ENCODE measurements around the gene PLOD1.

PLOD1 gene

GRCh38 chr1:11946647-11947046 is 12.1 kb downstream of the PLOD1 start:
- Histone ChIP-seq H3K9me3 (ENCODE audit: control insufficient read depth, insufficient read depth, low read length) (no peaks in the 10 kb centered on the region), H3K4me1 (ENCODE audit: control insufficient read depth, insufficient read depth, low read length) (no peaks in the 10 kb centered on the region), H3K4me3 (ENCODE audit: low read depth, low read length) (no peak overlapping the region), H3K36me3 (ENCODE audit: control insufficient read depth, insufficient read depth, low read length) (peaks cover 10% of the 10 kb centered on the region), H3K27me3 (ENCODE audit: control insufficient read depth, insufficient read depth, low read length) (no peaks in the 10 kb centered on the region), H3K9ac (ENCODE audit: low read depth, low read length) (no peak overlapping the region)

DNA sequence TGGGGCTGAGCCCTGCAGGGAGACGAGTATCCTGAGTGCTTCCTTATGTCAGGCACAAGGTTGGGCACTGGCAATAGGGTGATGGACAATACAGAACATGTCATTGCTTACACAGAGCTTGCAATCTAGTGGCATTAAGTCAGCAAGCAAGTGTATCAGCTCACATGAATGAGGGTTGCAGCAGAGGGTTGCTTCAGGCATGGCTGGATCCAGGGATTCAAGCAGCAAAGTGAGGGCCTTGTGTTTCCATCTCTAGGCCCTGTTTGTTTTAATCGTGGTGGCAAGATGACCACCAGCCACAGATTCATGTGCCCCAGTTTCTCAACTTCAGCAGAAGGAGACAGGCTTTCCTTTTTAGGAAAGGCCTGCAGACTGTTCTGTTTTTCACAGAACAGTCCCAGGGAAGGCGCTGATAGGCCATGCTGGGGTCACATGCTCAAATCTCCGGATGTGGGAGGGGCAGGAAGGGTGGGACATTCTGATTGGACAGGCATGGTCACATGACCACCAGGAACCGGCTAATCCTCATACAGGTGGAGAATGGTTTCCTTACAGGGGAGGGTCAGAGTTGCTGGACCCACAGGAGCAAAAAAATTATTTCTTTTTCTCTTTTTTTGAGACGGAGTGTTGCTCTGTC is 14.4 kb downstream of the PLOD1 start:
- Histone ChIP-seq H3K36me3 (ENCODE audit: control insufficient read depth, insufficient read depth, low read length) (peaks cover 10% of the 10 kb centered on the region), H3K27me3 (ENCODE audit: control insufficient read depth, insufficient read depth, low read length) (no peaks in the 10 kb centered on the region), H3K4me1 (ENCODE audit: control insufficient read depth, insufficient read depth, low read length) (no peaks in the 10 kb centered on the region), H3K9ac (ENCODE audit: low read depth, low read length) (no peak overlapping the region), H3K9me3 (ENCODE audit: control insufficient read depth, insufficient read depth, low read length) (no peaks in the 10 kb centered on the region), H3K4me3 (ENCODE audit: low read depth, low read length) (no peak overlapping the region)

- no peaks in the 10 kb centered on the region for H3K4me1 ChIP-seq (ENCODE audit: control insufficient read depth, insufficient read depth, low read length)
- H3K9me3 ChIP-seq (ENCODE audit: control insufficient read depth, insufficient read depth, low read length), result no peaks in the 10 kb centered on the region
- no peak overlapping the region for H3K9ac ChIP-seq (ENCODE audit: low read depth, low read length)
- H3K4me3 ChIP-seq (ENCODE audit: low read depth, low read length), result no peak overlapping the region
- peaks cover 14% of the 10 kb centered on the region for H3K36me3 ChIP-seq (ENCODE audit: control insufficient read depth, insufficient read depth, low read length)
- no peaks in the 10 kb centered on the region for H3K27me3 ChIP-seq (ENCODE audit: control insufficient read depth, insufficient read depth, low read length)
Measured at GRCh38 chr1:11951901-11952300, 17.4 kb downstream of the PLOD1 start.

GRCh38 chr1:11952455-11953109 is 18.1 kb downstream of the PLOD1 start:
- Histone ChIP-seq H3K9me3 (ENCODE audit: control insufficient read depth, insufficient read depth, low read length) (no peaks in the 10 kb centered on the region), H3K4me1 (ENCODE audit: control insufficient read depth, insufficient read depth, low read length) (no peaks in the 10 kb centered on the region), H3K4me3 (ENCODE audit: low read depth, low read length) (no peak overlapping the region), H3K9ac (ENCODE audit: low read depth, low read length) (no peak overlapping the region), H3K36me3 (ENCODE audit: control insufficient read depth, insufficient read depth, low read length) (peaks cover 17% of the 10 kb centered on the region), H3K27me3 (ENCODE audit: control insufficient read depth, insufficient read depth, low read length) (no peaks in the 10 kb centered on the region)

DNA sequence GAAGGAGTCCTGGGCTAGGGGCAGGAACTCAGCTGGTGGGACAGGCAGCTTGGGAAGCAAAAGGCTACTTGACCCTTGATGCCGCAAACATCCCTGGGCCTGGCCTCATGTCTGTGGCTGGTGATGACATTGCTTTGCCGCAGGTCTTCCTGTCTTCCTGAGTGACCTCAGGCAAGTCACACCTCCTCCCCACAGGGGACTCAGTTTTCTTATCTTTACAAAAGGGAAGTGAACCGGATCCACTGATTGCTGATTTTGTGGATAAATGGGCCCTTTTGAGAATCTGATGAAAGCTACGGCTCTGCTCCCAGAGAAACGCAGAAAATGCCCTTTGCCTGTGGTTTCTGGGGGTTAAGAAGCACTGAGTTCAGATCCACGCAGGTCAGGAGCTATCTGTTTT is 20.7 kb downstream of the PLOD1 start:
- Histone ChIP-seq H3K4me3 (ENCODE audit: low read depth, low read length) (no peak overlapping the region), H3K4me1 (ENCODE audit: control insufficient read depth, insufficient read depth, low read length) (no peaks in the 10 kb centered on the region), H3K27me3 (ENCODE audit: control insufficient read depth, insufficient read depth, low read length) (no peaks in the 10 kb centered on the region), H3K9ac (ENCODE audit: low read depth, low read length) (no peak overlapping the region), H3K9me3 (ENCODE audit: control insufficient read depth, insufficient read depth, low read length) (no peaks in the 10 kb centered on the region), H3K36me3 (ENCODE audit: control insufficient read depth, insufficient read depth, low read length) (peaks cover 17% of the 10 kb centered on the region)

DNA sequence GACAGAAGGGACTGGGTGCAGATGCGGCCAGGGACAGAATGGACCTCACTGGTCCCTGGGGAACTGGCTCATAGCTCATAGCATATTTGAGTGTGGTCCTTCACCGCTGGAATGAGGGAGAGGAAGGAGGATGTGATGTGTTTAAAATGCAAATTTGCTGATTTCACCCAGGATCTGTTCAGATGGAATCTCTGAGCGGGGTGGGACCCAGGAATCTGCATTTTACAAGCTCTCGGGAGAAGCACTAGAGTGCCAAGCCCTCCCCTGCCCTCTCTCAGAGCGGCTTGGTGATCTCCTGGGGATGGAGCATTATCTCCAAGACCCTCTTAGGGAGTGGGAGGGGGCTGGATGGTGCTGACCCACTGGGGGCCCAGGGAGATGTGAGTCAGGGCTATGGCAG is 22.9 kb downstream of the PLOD1 start:
- Histone ChIP-seq H3K27me3 (ENCODE audit: control insufficient read depth, insufficient read depth, low read length) (no peaks in the 10 kb centered on the region), H3K9ac (ENCODE audit: low read depth, low read length) (no peak overlapping the region), H3K9me3 (ENCODE audit: control insufficient read depth, insufficient read depth, low read length) (no peaks in the 10 kb centered on the region), H3K4me1 (ENCODE audit: control insufficient read depth, insufficient read depth, low read length) (no peaks in the 10 kb centered on the region), H3K4me3 (ENCODE audit: low read depth, low read length) (no peak overlapping the region), H3K36me3 (ENCODE audit: control insufficient read depth, insufficient read depth, low read length) (peaks cover 13% of the 10 kb centered on the region)

DNA sequence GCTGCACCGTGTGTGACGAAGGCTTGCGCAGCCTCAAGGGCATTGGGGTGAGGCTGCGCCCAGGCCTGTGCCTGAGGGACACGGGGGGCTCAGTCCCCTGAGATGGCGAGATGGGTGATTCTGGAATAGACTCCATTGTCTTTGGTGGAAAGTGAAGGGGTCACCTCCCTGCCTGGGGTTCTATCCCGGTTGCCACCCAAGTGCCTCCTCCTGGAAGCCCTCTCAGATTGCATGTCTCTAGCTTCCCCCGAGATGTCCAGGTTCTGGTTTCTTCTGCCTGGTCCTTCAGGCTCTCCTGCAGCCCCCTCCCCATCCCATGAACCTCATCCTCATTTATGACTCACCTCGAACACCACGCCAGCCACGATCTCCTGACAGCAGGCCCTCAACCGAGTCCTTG is 23.4 kb downstream of the PLOD1 start:
- H3K9me3 ChIP-seq (ENCODE audit: control insufficient read depth, insufficient read depth, low read length), result no peaks in the 10 kb centered on the region
- H3K36me3 ChIP-seq (ENCODE audit: control insufficient read depth, insufficient read depth, low read length), result peaks cover 13% of the 10 kb centered on the region
- no peak overlapping the region for H3K9ac ChIP-seq (ENCODE audit: low read depth, low read length)
- H3K4me1 ChIP-seq (ENCODE audit: control insufficient read depth, insufficient read depth, low read length), result no peaks in the 10 kb centered on the region
- no peaks in the 10 kb centered on the region for H3K27me3 ChIP-seq (ENCODE audit: control insufficient read depth, insufficient read depth, low read length)
- no peak overlapping the region for H3K4me3 ChIP-seq (ENCODE audit: low read depth, low read length)

GRCh38 chr1:11960276-11960675 is 25.8 kb downstream of the PLOD1 start:
- Histone ChIP-seq H3K4me3 (ENCODE audit: low read depth, low read length) (no peak overlapping the region), H3K9me3 (ENCODE audit: control insufficient read depth, insufficient read depth, low read length) (no peaks in the 10 kb centered on the region), H3K4me1 (ENCODE audit: control insufficient read depth, insufficient read depth, low read length) (no peaks in the 10 kb centered on the region), H3K27me3 (ENCODE audit: control insufficient read depth, insufficient read depth, low read length) (no peaks in the 10 kb centered on the region), H3K36me3 (ENCODE audit: control insufficient read depth, insufficient read depth, low read length) (peaks cover 23% of the 10 kb centered on the region), H3K9ac (ENCODE audit: low read depth, low read length) (no peak overlapping the region)

DNA sequence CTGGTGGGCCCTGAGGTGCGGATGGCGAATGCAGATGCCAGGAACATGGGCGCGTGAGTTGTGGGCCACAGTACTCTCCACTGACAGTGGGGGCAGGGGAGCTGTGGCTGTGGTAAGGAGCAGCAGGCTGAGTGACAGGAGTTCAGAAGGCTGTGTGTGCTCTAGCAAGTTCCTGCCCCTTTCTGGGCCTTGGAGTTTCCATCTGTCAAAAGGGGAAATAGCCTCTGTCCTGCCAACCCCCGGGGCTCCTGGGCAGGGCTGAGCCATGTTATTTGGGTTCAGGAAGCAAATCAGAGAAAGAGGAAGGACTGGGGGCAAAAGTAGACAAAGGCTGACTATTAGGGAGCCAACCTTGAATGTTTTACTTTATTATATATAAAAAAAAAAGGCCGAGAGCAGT is 26.2 kb downstream of the PLOD1 start:
- Histone ChIP-seq H3K27me3 (ENCODE audit: control insufficient read depth, insufficient read depth, low read length) (no peaks in the 10 kb centered on the region), H3K9me3 (ENCODE audit: control insufficient read depth, insufficient read depth, low read length) (no peaks in the 10 kb centered on the region), H3K4me3 (ENCODE audit: low read depth, low read length) (no peak overlapping the region), H3K4me1 (ENCODE audit: control insufficient read depth, insufficient read depth, low read length) (no peaks in the 10 kb centered on the region), H3K36me3 (ENCODE audit: control insufficient read depth, insufficient read depth, low read length) (peaks cover 27% of the 10 kb centered on the region), H3K9ac (ENCODE audit: low read depth, low read length) (no peak overlapping the region)

DNA sequence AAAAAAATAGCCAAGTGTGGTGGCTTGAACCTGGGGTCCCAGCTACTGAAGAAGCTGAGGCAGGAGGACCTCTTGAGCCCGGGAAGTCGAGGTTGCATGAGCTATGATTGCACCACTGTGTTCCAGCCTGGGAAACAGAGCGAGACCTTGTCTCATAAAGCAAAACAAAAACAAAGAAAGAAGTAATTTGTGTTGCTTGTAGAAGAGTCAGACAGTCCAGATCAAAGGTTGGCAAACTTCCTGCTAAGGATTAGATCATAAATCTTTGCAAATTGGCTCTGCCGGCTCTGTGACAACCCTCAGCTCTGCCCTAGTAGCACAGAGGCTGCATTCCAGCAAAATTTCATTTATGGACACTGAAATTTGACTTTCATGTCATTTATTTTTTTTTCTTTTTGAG is 26.7 kb downstream of the PLOD1 start:
- peaks cover 29% of the 10 kb centered on the region for H3K36me3 ChIP-seq (ENCODE audit: control insufficient read depth, insufficient read depth, low read length)
- H3K27me3 ChIP-seq (ENCODE audit: control insufficient read depth, insufficient read depth, low read length), result no peaks in the 10 kb centered on the region
- no peaks in the 10 kb centered on the region for H3K4me1 ChIP-seq (ENCODE audit: control insufficient read depth, insufficient read depth, low read length)
- no peaks in the 10 kb centered on the region for H3K9me3 ChIP-seq (ENCODE audit: control insufficient read depth, insufficient read depth, low read length)
- H3K4me3 ChIP-seq (ENCODE audit: low read depth, low read length), result no peak overlapping the region
- H3K9ac ChIP-seq (ENCODE audit: low read depth, low read length), result no peak overlapping the region

DNA sequence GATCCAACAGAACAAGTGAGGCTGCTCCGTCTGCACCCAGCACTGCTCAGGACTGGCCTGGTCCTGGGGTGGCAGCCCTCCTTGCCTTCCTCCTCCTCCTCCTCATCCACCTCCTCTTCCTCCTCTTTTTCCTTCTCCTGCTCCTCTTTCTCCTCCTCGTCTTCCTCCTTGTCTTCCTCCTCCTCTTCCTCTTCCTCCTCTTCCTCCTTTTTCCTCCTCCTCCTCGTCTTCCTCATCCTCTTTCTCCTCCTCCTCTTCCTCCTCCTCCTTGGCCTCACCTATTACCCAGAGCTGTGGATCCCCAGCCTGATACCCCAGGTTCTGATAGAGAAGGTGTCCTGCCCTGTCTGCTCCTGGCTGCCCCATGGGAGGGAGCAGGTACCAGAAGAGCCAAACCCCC is 29.1 kb downstream of the PLOD1 start:
- H3K9ac ChIP-seq (ENCODE audit: low read depth, low read length), result no peak overlapping the region
- no peaks in the 10 kb centered on the region for H3K27me3 ChIP-seq (ENCODE audit: control insufficient read depth, insufficient read depth, low read length)
- no peak overlapping the region for H3K4me3 ChIP-seq (ENCODE audit: low read depth, low read length)
- no peaks in the 10 kb centered on the region for H3K4me1 ChIP-seq (ENCODE audit: control insufficient read depth, insufficient read depth, low read length)
- peaks cover 24% of the 10 kb centered on the region for H3K36me3 ChIP-seq (ENCODE audit: control insufficient read depth, insufficient read depth, low read length)
- no peaks in the 10 kb centered on the region for H3K9me3 ChIP-seq (ENCODE audit: control insufficient read depth, insufficient read depth, low read length)

GRCh38 chr1:11964656-11965055 is 30.1 kb downstream of the PLOD1 start:
- H3K27me3 ChIP-seq (ENCODE audit: control insufficient read depth, insufficient read depth, low read length), result no peaks in the 10 kb centered on the region
- no peaks in the 10 kb centered on the region for H3K9me3 ChIP-seq (ENCODE audit: control insufficient read depth, insufficient read depth, low read length)
- no peaks in the 10 kb centered on the region for H3K4me1 ChIP-seq (ENCODE audit: control insufficient read depth, insufficient read depth, low read length)
- no peak overlapping the region for H3K4me3 ChIP-seq (ENCODE audit: low read depth, low read length)
- H3K36me3 ChIP-seq (ENCODE audit: control insufficient read depth, insufficient read depth, low read length), result peaks cover 24% of the 10 kb centered on the region
- no peak overlapping the region for H3K9ac ChIP-seq (ENCODE audit: low read depth, low read length)

Data from iPS-15b (cell line).